ENCODE measurements around the gene RNF207.

GRCh38 chr1:6180707-6181311, 25.1 kb upstream of the RNF207 start:
- TF ChIP-seq CTCF (IDR thresholded peaks at IDR 0.05; ENCODE audit: low read depth, low read length, missing input control) = no peak
- TF ChIP-seq ZBTB33 (IDR thresholded peaks at IDR 0.05) = no peak
- TF ChIP-seq JUND (IDR thresholded peaks at IDR 0.05) = no peak
- no peak for TF ChIP-seq SP1 (IDR thresholded peaks at IDR 0.05)
- no peak for TF ChIP-seq MAX (IDR thresholded peaks at IDR 0.05)
- TF ChIP-seq GABPA (IDR thresholded peaks at IDR 0.05 in 1 of 2, conservative IDR thresholded peaks at IDR 0.05 in 1 of 2) = no peak
- TF ChIP-seq FOXA1 (IDR thresholded peaks at IDR 0.05) = no peak
- no peak for TF ChIP-seq TAF1 (conservative IDR thresholded peaks at IDR 0.05)
- no peak for TF ChIP-seq REST (IDR thresholded peaks at IDR 0.05)
- TF ChIP-seq RAD21 (IDR thresholded peaks at IDR 0.05) = no peak
